GM19468 (cell line): Measurements from ENCODE around the gene TTC21A.

ENCODE experiments used
- ATAC-seq: cut with Tn5 transposase; IDR thresholded peaks from one replicate; pipeline ENCODE4 v1.9.1; 2021; ENCODE audit warnings: mild to moderate bottlenecking, moderate library complexity, moderate number of reproducible peaks; ENCODE audit not compliant: unreplicated experiment; ENCODE audit errors: extremely low read depth

Gene TTC21A

GRCh38 chr3:39147711-39148434 lies 40.4 kb downstream of the TTC21A start:
- ATAC-seq, result peak; percentile 4

GRCh38 chr3:39148435-39149058 lies 41.1 kb downstream of the TTC21A start:
- ATAC-seq, result no peak

GRCh38 chr3:39149059-39149455 lies 41.6 kb downstream of the TTC21A start:
- no peak for ATAC-seq

GRCh38 chr3:39149498-39150147 lies 42.1 kb downstream of the TTC21A start:
- ATAC-seq, result no peak

GRCh38 chr3:39150148-39150802 lies 42.8 kb downstream of the TTC21A start:
- ATAC-seq, result no peak

- ATAC-seq, result no peak
These were observed 43.5 kb downstream of the TTC21A start for GRCh38 chr3:39150803-39151631.

GRCh38 chr3:39153977-39154279 lies 46.4 kb downstream of the TTC21A start:
- no peak for ATAC-seq

GRCh38 chr3:39154280-39155021 lies 47.0 kb downstream of the TTC21A start:
- no peak for ATAC-seq

- ATAC-seq, result no peak
These were observed 48.9 kb downstream of the TTC21A start for GRCh38 chr3:39156421-39156820.

GRCh38 chr3:39157359-39157758 lies 49.9 kb downstream of the TTC21A start:
- no peak for ATAC-seq

GRCh38 chr3:39158148-39158715 lies 50.8 kb downstream of the TTC21A start:
- ATAC-seq, result no peak

GRCh38 chr3:39164414-39164813 lies 56.9 kb downstream of the TTC21A start:
- ATAC-seq, result no peak

- no peak for ATAC-seq
These were observed 58.0 kb downstream of the TTC21A start for GRCh38 chr3:39165518-39165917.

GRCh38 chr3:39166134-39166710 lies 58.7 kb downstream of the TTC21A start:
- no peak for ATAC-seq

GRCh38 chr3:39166932-39167532 lies 59.6 kb downstream of the TTC21A start:
- ATAC-seq, result no peak

- ATAC-seq, result no peak
These were observed 60.8 kb downstream of the TTC21A start for GRCh38 chr3:39168156-39168780.

GRCh38 chr3:39169712-39170111 lies 62.2 kb downstream of the TTC21A start:
- ATAC-seq, result no peak

GRCh38 chr3:39170461-39170860 lies 63.0 kb downstream of the TTC21A start:
- ATAC-seq, result no peak
